Measurements from ENCODE around the gene CTSD. TPM values are rescaled to one million over a fixed set of nuclear protein-coding genes. Genes with fewer than 3 reads are reported as not detected.

The CTSD gene
- polyA plus RNA-seq, 1 donor, result 137 TPM

DNA sequence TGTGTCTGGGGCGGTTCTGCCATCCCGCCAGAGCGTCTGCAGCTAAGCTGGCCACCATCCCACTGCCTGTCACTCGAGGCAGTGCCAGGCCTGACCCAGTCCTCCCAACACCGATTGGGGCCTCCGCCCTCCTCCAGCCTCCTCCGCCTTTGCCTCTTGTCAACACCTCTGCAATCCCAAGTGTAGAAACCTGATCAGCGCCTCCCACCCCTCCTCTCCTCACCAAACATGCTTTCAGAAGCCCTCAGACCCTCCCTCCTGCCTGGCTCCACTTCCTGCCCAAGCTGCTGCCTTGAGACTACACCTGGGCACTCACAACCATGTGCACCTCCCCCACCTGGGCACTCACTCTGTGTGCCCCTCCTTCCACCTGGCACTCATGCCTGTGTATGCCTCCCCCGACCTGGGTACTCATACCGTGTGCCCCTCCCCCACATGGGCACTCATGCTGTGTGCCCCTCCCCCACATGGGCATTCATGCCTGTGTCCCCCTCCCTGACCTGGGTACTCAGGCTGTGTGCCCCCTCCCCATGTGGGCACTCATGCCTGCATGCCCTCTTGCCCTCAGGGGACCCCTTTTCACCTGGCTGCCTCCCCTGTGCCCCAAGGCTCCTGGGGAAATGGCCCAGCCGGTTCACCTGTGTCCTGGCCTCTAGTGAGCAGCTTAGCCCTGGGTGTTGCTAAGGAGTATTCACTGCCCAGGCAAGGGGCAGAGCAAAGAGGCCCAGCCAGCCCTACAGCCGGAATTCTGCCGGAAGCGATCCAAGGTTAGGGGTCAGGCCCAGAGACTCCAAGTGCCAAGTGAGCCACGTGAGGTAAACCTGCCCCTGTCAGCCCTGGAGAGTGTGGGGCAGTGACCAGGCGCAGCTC lies 7.8 kb downstream of the CTSD start:
- no peak for DNase-seq

DNA sequence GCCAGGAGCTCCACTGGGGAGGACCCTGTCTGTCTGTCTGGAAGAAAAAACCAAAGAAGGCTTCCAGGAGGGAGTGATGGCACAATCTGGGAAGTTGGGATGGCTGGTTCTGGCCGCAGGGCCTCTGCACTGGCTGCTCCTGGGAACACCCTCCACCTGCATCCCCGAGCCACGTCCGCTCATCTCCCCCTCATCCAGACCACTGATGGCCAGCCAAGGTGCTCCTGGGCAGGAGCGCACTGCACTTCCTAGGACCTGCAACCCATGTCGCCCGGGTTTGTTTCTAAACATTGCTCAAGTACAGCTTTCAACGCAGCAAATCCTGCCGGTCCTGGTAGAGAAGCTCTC lies 8.4 kb downstream of the CTSD start:
- DNase-seq, result no peak

DNA sequence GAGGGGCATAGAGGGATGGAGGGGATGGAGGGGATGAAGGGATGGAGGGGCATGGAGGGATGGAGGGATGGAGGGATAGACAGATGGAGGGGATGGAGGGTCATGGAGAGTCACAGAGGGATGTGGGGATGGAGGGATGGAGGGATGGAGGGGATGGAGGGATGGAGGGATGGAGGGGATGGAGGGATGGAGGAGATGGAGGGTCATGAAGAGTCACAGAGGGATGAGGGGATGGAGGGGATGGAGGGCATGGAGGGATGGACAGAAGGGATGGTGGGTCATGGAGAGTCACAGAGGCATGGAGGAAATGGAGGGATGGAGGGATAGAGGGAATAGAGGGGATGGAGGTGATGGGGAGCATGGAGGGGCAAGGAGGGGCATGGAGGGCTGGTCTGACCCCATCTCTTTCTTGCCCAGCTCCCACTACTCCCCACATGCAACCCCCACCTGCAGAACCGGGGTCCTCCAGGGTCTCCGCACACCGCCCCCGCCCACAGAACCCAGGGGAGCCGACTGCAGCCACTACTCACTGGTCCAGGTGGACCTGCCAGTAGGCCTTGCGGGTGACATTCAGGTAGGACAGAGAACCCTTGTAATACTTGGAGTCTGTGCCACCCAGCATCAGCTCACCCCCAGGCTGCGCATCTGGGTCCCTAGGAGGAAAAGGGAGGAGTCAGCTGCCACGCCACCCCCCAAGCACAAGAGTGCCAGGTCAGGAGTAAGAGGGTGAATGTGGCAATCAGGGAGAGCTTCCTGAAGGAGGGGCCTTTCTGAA lies 9.2 kb downstream of the CTSD start:
- DNase-seq, result no peak

DNA sequence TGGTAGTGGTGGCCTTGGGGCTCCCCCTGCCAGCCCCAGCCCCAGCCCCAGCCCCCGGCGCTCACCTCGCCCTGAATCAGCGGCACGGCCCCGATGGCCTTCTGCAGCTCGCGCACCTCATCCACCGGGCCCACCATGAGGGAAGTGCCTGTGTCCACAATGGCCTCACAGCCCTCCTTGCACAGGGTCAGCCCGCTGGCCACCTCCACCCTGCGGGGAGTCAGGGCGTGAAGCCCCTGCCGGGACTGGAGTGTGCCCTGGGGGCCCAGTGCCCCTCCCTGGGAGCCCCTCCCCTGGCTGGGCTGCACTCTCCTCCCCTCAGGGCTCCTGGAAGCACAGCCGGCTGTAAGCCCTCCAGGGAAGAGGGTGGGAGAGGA lies 9.8 kb downstream of the CTSD start:
- DNase-seq, result no peak

DNA sequence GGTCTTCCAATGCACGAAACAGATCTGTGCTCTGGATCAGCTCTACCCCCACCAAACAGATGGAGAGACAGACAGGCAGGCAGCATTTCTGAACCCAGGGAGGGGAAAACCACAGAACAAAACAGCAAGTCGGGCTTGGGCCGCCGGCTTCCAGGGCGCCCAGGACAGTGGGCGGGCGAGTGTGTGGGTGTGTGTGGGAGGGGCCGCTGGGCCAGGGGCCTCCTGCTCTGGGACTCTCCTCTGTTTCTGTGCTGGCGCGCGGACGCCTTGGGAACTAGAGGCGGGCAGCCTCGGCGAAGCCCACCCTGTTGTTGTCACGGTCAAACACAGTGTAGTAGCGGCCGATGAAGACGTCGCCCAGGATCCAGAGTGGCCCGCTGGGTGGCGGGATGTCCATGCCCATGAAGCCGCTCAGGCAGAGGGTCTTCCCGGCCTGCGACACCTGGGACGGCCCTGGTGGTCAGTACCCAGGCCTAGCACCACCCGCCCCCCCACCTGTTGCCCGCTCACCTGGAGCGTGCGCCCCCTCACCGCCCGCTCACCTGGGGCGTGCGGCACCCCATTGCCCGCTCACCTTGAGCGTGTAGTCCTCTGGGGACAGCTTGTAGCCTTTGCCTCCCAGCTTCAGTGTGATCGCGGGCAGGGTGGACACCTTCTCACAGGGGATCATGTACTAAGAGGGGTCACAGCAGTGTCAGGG lies 10.3 kb downstream of the CTSD start:
- no peak for DNase-seq

DNA sequence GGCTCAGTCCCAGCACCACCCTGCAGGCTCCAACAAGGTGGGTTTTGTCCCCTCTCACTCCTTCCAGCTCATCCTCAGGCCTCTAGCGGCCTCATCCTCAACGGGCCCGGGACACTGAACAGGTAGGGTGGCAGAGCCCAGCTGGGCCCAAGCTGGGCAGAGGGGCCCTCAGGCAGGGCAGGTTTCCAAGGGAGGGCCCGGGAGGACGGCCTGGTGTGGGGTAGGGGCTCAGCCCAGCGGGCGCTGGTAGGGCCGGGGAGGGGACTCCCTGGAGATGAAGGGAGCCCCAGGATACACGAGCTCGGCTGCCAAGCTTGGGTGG lies 10.9 kb downstream of the CTSD start:
- no peak for DNase-seq

DNA sequence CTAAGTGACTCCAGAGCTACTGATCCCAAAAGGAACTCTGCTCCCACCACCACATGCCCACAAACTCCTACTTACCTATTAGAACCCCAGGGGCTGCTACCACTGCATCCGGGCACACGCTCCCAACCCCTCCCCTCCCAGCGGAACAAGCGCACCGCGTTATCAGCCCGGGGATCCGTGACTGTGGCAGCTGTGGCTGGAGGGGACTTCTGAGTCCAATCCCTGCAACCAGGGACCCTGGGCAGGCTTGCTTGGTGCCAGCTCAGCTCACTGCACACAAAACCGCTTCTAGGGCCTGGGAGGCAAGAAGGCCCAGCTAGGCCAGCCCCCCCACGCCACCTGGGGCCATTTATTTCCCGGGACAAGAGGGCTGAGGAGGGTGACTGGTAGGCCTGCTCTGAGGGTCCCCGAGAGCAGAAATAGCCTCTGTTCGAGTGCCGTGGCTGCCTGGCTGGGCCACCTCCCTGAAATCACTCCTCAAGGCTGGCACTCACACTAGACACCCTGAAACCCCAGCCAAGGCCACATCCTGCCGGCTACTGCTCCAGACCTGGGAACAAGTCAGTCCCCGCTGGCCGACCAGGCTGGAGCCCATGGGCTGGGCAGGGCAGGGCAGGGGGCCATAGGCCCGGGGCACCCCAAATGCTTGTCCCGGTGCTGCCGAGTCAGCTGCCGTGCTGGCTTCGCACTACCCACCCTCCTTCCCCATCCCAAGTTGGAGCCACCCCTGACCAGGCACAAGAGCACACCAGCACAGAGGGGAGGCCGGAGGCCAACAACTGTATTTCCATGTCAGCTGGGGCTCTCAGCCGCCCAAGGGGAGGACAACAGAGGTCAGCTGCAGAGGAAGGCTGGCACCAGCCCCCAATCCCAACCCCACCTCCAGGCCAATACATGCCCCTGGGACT lies 11.5 kb downstream of the CTSD start:
- DNase-seq, result no peak

DNA sequence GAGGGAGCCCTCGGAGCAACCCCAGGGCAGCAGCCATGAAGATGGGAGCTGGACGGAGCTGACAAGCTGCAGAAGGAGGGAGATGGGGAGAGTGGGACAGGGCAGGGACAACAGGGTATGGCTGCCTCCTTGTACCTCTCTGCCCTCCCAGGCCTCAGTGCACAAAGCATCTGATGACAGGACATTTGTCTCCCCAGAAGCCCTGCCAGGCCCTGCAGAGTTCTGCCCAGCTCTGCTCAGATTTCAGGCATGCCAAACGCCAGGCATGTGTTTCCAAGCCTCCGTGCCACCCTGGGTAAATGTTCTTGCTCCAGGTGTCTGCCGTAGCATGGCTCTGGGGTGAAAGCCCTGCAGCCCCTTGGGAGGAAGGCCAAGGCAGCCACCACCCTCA lies 12.2 kb downstream of the CTSD start:
- DNase-seq, result no peak

DNA sequence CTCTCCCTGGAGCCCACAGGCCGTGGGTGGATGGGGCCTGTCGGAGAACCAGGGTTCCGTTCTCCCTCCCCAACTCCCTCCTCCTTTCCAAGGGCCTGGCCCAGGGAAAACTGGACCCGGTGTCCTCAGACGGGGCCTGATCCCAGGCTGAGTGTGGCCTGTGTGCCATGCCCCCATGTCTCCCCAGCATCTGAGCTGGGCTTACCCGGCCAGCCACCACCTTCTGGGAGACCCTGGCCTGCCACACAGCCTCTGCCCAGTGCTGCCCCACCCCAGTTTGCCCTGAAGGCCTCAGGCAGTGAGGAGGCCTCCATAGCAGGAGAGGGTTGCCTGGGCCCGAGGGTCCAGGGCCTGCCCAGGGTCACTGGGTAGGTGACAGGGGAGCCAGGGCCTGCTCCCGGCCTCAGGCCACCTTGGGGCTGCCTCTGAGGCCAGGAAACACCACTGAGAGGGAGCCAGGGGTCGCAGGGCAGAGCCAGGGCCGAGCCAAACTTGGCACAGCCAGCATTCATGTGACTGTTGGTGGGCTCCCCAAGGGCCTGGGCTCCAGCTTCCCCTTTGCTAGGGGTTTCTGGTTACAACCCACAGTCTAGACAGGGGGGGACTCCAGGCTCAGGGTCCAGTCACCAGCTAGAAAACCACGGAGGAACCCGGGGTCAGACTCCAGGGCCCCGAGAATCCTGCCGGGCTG lies 12.7 kb downstream of the CTSD start:
- DNase-seq, result no peak

DNA sequence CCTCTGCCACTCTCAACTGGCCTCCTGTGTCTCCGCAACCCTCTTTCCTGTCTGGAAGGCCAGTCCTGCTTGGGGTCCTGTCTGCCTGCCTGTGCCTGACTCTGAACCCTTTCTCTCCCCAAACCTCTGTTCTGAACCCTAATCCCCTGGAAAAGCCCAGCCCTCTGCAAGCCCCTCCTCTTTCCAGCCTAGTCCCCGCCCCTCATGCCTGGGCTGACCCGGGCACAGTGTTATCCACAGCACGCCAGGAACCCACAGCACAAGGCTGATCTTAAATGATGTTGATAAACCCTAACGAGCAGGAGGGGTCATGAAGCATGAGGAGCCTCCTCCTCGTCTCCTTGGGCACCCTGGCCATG lies 13.3 kb downstream of the CTSD start, which contains the start of gene IFITM10:
IFITM10 (minus strand) TSS at position 115 of the 359 bp plus-strand sequence. CDS start 153 bp downstream, outside the sequence.
- DNase-seq, result no peak

DNA sequence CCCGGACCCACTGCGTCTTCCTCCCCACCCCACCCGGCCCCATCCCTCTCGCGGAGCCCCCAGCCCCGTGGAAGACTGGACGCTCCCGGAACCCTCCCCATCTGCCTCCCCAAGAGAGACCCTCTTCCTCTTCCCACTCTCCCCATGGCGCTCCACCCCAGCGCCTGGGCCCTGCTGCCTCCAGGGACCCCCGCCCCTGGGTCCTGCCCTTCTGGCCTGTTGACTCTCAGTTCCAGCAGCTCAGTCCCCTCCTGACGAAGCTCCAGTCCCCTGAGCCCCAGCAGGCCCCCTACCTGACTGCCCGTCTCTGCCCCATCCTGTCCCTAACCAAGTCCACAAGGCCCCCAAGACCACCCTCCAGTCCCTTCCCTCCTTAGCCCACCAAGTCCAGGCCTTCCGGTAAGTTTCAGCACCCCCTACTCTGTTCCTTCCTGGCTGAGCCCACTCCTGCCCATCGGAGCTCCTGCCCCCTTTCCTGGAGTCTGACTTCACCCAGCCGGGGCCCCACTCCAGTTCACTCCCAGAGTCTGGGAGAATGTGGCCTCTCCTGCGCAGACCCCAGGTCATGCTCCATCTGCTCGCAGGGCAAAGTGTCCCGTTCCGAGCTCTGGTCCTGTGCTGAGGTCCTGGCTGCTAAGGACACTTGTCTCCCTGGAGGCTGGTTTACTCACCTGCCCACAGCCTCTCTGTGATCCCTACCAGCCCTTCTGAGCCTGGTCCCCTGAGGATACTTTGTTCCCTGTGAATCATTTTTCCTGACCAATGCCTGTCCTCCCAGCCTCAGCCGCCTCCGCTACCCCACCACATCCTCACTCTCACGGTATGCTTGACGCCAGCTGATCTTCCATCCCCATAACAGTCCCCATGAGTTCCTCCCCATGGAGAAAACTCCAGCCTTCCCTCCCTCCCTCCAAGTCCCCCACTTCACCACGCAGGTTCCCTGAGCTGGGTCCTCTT lies 14.1 kb downstream of the CTSD start:
- no peak for DNase-seq

DNA sequence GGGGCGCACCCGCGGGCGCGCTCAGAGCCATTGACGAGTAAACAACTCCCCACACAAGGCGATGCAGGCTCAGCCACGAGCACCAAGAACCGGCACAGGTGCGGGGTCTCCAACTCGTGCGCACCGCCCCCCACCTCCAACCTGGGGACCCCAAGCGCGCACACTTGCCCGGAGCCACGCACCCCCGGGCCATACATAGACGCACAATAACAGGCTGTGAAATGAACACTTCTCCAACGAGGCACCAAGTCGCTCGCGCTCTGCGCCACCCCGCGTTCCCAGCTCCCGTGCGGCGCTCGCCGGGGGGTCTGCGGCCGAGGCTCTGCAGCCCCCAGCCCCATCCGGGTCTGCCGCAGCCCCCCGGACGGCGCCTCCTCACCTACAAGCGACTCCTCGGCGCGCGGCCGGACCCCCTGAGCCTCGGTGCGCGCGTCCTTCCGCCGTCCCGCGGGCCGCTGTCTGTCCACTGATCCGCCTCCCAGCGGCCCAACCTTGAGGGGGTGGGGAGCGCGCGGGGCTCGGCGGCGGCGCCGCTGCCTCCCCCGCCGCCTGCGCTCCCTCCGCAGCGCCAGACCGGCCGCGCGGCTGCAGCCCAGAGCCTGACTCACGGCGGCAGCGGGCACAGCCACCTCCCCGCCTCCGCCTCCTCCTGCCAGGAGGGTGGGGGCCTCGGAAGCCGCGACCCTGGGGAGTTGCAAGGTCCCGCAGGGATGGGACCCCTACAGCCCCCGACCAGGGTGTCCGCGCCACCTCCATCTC lies 14.9 kb downstream of the CTSD start:
- DNase-seq, result no peak

DNA sequence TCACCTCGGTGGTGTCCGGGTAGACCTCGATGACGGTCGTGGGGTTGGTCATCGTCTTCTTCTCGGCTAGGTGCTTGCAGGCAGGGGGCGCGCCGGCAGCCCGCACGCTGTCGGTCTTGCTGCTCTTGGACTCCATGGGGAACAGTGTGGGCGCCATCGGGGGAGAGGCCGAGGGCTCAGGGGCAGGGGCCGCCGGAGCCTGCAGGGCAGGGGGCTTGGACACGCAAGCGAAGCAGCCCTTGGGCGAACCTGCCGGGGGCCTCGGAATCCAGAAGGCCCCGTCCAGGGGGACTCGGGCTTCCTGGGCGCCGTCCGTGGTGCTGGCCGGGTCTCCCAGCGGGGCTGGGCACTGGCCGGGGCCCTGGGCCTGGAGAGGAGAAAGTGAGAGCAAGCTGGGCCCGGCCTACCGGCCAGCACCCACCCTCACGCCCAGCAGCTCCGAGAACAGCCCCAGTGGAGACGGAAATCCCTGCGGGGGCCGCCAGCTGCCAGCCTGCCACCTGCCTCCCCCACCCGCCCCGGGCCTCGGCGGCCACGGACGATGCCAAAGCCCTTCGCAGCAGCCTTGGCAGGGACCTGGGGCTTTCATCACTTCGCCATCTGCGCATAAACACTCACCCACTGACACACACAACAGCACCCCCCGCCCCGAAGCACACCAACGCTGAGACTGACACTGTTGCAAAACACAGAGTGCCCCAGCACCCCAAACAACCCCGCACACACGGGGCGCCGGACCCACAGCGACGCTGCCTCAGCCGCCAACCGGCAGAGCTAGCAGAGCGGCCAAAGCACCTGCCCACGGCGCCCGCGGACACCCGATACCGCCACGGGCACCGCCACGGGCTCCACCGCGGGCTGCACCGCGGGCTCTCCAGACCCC lies 15.7 kb downstream of the CTSD start:
- no peak for DNase-seq

DNA sequence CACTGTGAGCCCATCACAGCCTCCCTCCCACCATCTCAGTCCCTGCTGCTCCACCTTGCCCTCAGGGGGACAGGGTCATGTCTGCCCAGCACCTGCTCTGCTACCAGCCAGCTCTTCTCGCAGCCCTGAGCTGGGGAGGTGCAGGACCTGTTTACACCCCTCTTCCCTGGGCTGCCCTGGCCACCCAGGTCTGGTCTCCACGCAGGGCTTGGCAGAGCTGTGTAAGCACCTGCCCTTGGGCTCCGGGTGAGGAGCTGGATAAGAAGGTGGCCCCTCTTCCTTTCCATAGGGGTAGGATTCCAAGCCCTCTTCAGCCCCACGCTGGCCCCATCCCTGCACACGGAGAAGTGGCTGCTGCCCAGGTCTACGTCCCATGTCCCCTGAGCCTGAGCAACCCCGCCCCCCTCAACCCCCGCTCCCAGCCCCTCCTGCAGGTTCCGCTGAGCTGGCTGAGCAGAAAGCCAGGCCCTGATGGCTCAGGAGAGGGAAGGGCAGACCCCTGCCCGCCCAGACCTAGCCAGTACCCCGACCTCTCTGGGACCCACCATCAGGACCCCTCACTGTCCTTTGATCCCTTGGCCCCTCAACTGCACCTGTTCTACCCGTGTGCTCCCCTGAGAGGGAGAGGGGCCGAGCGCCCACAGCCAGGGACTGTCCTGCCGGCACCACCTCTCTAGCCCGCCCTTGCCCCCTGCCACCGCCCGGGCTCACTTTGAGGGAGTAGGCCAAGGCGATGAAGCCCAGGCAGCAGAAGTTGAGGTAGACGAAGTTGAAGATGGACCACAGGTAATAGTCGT lies 16.6 kb downstream of the CTSD start:
- DNase-seq, result no peak

DNA sequence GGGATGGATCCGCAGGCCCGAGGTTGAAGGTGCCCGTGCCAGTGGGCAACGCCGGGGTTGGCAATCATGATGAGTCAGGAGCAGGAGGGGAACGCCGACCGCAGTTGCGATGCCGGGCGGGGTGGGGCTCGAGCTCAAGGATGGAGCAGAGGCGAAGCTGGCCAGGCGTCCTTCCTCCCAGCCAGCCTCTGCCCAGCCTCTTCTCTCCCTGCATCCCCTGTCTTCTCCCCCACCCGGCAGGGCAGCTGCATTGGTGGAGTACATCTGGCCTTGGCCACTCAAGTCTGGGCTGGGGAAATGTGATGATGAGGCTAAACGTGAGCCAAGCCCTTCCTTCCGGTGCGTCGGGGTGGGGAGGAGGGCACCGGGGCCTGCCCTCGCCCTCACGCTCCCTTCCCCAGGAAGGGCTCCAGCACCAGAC lies 17.2 kb downstream of the CTSD start:
- DNase-seq, result no peak

DNA sequence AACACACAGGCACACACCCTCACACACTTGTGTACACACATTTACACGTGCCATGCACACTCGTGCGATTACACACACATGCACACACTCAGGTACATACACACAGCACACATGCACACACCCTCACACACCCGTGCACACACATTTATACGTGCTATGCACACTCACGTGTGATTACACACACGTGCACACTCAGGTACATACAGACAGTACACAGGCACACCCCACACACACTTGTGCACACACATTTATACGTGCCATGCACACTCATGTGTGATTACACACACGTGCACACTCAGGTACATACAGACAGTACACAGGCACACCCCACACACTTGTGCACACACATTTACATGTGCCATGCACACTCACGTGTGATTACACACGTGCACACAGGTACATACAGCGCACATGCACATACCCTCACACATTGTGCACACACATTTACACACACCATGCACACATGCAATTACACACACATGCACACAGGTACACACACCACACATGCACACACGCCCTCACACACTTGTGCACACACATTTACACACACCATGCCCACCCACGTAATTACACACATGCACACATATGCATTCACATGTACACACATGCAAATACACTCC lies 17.9 kb downstream of the CTSD start:
- no peak for DNase-seq

Data from hindlimb muscle (tissue), 1 donor.